SKM-1 treated with dmso at 0.1 percent for 144 hours (cell line): ENCODE measurements around the gene ZNF853.
"Not testable (repeated sequence)": the region's sequence is repeated elsewhere in the genome, so short reads cannot be mapped to it uniquely, and the experiment has no call there.

Experiments used
- DNase-seq: peaks from one replicate; lab custom pipeline; 2025; ENCODE audit not compliant: unreplicated experiment; lab: John Stamatoyannopoulos, UW

ZNF853 gene

GRCh38 chr7:6651851-6652445 lies 36.5 kb downstream of the ZNF853 start:
- DNase-seq, result no peak

- DNase-seq, result no peak
Observed at GRCh38 chr7:6652446-6653011, 37.1 kb downstream of the ZNF853 start.

- no peak for DNase-seq
Observed at GRCh38 chr7:6653071-6654003, 37.9 kb downstream of the ZNF853 start.

GRCh38 chr7:6654113-6654841 lies 38.9 kb downstream of the ZNF853 start:
- DNase-seq, result no peak

- DNase-seq, result no peak
Observed at GRCh38 chr7:6654842-6655610, 39.6 kb downstream of the ZNF853 start.

GRCh38 chr7:6655636-6656385 lies 40.4 kb downstream of the ZNF853 start:
- no peak for DNase-seq

- no peak for DNase-seq
Observed at GRCh38 chr7:6656413-6656812, 41.0 kb downstream of the ZNF853 start.

- DNase-seq, result no peak
Observed at GRCh38 chr7:6658618-6659345, 43.4 kb downstream of the ZNF853 start.

- DNase-seq, result not testable (repeated sequence)
Observed at GRCh38 chr7:6670851-6671250, 55.4 kb downstream of the ZNF853 start.
